WTC11 (cell line): ENCODE measurements around the gene CDC6.

ENCODE experiments used
- ELF4 ChIP-seq: sonication (generic); formaldehyde crosslinking; IDR thresholded peaks from 2 replicates; pipeline ENCODE4 v1.8.1; 2022; ENCODE audit warnings: low read depth, mild to moderate bottlenecking, moderate library complexity, missing genetic modification reagents
- TCF7 ChIP-seq: sonication (generic); formaldehyde crosslinking; IDR thresholded peaks from 2 replicates; pipeline ENCODE4 v1.8.0; 2022; ENCODE audit warnings: mild to moderate bottlenecking, low read depth, missing genetic modification reagents, moderate library complexity
- ZNF121 ChIP-seq: sonication (generic); formaldehyde crosslinking; IDR thresholded peaks from 2 replicates; pipeline ENCODE4 v1.8.0; 2023; ENCODE audit warnings: missing genetic modification reagents
- TF ChIP-seq, protein P1 (sequence below): fragments of 200-600 bp; IDR thresholded peaks from 2 replicates; pipeline ENCODE4 v1.8.0; 2022; ENCODE audit warnings: antibody characterized with exemption
- TF ChIP-seq, protein P2 (sequence below): sonication (generic); formaldehyde crosslinking; IDR thresholded peaks from 2 replicates; pipeline ENCODE4 v1.8.1; 2022; ENCODE audit warnings: low read depth, mild to moderate bottlenecking, moderate library complexity, missing genetic modification reagents, borderline replicate concordance
- TF ChIP-seq, protein P3 (sequence below): sonication (generic); formaldehyde crosslinking; IDR thresholded peaks from 2 replicates; pipeline ENCODE4 v1.8.1; 2022; ENCODE audit warnings: mild to moderate bottlenecking, missing genetic modification reagents, moderate library complexity, borderline replicate concordance
- TF ChIP-seq, protein P4 (sequence below): sonication (generic); formaldehyde crosslinking; IDR thresholded peaks from 2 replicates; pipeline ENCODE4 v1.8.1; 2022; ENCODE audit warnings: low read depth, missing genetic modification reagents, borderline replicate concordance
- TF ChIP-seq, protein P5 (sequence below): sonication (generic); formaldehyde crosslinking; IDR thresholded peaks from 2 replicates; pipeline ENCODE4 v1.8.0; 2022; ENCODE audit warnings: mild to moderate bottlenecking, missing genetic modification reagents
- TF ChIP-seq, protein P6 (sequence below): sonication (generic); formaldehyde crosslinking; IDR thresholded peaks from 2 replicates; pipeline ENCODE4 v1.8.0; 2022; ENCODE audit warnings: mild to moderate bottlenecking, missing genetic modification reagents

DNA sequence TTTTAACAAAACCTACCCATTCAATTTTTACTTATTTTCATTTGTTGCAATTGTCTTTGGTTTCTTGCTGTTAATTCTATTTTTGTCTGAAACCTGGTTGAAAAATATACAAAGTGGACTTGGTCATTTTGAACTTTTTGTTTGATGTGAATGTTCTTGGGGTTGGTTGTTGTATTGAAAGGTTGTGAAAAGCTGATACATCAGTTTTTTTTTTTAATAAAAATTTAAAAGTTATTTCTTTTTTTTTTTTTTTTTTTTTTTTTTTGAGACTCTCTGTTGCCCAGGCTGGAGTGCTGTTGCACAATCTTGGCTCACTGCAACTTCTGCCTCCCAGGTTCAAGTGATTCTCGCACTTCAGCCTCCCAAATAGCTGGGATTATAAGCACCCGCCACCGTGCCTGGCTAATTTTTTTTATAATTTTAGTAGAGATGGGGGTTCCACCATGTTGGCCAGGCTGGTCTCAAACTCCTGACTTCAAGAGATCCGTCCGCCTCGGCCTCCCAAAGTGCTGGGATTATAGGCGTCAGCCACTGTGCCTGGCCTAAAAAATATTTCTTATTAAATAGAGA, 39.7 kb upstream of the CDC6 start:
- TF ChIP-seq, protein P1, sequence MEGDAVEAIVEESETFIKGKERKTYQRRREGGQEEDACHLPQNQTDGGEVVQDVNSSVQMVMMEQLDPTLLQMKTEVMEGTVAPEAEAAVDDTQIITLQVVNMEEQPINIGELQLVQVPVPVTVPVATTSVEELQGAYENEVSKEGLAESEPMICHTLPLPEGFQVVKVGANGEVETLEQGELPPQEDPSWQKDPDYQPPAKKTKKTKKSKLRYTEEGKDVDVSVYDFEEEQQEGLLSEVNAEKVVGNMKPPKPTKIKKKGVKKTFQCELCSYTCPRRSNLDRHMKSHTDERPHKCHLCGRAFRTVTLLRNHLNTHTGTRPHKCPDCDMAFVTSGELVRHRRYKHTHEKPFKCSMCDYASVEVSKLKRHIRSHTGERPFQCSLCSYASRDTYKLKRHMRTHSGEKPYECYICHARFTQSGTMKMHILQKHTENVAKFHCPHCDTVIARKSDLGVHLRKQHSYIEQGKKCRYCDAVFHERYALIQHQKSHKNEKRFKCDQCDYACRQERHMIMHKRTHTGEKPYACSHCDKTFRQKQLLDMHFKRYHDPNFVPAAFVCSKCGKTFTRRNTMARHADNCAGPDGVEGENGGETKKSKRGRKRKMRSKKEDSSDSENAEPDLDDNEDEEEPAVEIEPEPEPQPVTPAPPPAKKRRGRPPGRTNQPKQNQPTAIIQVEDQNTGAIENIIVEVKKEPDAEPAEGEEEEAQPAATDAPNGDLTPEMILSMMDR: no peak
- TF ChIP-seq, protein P2, sequence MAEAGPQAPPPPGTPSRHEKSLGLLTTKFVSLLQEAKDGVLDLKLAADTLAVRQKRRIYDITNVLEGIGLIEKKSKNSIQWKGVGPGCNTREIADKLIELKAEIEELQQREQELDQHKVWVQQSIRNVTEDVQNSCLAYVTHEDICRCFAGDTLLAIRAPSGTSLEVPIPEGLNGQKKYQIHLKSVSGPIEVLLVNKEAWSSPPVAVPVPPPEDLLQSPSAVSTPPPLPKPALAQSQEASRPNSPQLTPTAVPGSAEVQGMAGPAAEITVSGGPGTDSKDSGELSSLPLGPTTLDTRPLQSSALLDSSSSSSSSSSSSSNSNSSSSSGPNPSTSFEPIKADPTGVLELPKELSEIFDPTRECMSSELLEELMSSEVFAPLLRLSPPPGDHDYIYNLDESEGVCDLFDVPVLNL (CRISPR knock-in tag): no peak
- TF ChIP-seq, protein P3, sequence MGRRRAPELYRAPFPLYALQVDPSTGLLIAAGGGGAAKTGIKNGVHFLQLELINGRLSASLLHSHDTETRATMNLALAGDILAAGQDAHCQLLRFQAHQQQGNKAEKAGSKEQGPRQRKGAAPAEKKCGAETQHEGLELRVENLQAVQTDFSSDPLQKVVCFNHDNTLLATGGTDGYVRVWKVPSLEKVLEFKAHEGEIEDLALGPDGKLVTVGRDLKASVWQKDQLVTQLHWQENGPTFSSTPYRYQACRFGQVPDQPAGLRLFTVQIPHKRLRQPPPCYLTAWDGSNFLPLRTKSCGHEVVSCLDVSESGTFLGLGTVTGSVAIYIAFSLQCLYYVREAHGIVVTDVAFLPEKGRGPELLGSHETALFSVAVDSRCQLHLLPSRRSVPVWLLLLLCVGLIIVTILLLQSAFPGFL (CRISPR knock-in tag): no peak
- TF ChIP-seq, protein P4, sequence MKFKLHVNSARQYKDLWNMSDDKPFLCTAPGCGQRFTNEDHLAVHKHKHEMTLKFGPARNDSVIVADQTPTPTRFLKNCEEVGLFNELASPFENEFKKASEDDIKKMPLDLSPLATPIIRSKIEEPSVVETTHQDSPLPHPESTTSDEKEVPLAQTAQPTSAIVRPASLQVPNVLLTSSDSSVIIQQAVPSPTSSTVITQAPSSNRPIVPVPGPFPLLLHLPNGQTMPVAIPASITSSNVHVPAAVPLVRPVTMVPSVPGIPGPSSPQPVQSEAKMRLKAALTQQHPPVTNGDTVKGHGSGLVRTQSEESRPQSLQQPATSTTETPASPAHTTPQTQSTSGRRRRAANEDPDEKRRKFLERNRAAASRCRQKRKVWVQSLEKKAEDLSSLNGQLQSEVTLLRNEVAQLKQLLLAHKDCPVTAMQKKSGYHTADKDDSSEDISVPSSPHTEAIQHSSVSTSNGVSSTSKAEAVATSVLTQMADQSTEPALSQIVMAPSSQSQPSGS (CRISPR knock-in tag): no peak
- TF ChIP-seq ELF4 (CRISPR knock-in tag): no peak
- TF ChIP-seq, protein P5, sequence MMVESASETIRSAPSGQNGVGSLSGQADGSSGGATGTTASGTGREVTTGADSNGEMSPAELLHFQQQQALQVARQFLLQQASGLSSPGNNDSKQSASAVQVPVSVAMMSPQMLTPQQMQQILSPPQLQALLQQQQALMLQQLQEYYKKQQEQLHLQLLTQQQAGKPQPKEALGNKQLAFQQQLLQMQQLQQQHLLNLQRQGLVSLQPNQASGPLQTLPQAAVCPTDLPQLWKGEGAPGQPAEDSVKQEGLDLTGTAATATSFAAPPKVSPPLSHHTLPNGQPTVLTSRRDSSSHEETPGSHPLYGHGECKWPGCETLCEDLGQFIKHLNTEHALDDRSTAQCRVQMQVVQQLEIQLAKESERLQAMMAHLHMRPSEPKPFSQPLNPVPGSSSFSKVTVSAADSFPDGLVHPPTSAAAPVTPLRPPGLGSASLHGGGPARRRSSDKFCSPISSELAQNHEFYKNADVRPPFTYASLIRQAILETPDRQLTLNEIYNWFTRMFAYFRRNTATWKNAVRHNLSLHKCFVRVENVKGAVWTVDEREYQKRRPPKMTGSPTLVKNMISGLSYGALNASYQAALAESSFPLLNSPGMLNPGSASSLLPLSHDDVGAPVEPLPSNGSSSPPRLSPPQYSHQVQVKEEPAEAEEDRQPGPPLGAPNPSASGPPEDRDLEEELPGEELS (CRISPR knock-in tag): no peak
- TF ChIP-seq TCF7 (CRISPR knock-in tag): no peak
- no peak for TF ChIP-seq ZNF121
- TF ChIP-seq, protein P6, sequence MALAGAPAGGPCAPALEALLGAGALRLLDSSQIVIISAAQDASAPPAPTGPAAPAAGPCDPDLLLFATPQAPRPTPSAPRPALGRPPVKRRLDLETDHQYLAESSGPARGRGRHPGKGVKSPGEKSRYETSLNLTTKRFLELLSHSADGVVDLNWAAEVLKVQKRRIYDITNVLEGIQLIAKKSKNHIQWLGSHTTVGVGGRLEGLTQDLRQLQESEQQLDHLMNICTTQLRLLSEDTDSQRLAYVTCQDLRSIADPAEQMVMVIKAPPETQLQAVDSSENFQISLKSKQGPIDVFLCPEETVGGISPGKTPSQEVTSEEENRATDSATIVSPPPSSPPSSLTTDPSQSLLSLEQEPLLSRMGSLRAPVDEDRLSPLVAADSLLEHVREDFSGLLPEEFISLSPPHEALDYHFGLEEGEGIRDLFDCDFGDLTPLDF (CRISPR knock-in tag): no peak
